ENCODE measurements around the gene FOSL1.
"Not testable (repeated sequence)": the region's sequence is repeated elsewhere in the genome, so short reads cannot be mapped to it uniquely, and the experiment has no call there.

FOSL1 gene

DNA sequence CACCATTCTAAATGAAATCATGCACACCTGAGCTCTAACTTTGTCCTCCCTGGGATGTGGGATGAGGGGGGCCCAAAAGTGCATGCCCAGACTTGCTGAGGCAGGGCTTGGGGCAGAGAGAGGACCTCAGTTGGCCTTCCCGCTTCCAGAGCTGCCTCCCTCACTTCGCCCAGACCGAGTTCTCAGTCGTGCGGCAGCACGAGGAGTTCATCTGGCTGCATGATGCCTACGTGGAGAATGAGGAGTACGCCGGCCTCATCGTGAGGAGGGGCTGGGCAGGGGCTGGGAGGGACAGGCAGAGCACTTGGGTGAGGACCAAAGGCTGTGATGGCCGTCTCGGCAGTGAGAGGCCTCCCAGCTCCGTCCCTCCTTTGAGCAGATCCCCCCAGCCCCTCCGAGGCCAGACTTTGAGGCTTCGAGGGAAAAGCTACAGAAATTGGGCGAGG, 50.4 kb downstream of the FOSL1 start:
- DNase-seq, result no peak

DNA sequence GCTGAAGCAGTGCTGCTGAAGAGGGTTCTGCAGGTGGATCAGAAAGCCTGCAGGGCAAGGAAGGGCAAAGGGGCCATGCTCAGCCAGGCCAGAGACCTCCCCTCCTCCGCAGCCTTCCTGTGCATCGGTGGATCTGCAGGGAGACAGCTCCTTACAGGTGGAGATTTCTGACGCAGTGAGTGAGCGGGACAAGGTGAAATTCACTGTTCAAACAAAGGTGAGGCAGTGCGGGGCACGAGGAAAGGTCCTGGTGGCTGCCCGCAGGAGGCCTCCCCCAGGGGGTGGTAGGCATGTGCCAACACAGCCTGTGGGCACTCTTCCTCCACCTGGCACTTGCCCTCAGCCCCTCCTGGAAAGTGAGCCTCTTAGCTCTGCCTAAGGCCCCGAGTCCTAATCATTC, 50.8 kb downstream of the FOSL1 start:
- no peak for DNase-seq

DNA sequence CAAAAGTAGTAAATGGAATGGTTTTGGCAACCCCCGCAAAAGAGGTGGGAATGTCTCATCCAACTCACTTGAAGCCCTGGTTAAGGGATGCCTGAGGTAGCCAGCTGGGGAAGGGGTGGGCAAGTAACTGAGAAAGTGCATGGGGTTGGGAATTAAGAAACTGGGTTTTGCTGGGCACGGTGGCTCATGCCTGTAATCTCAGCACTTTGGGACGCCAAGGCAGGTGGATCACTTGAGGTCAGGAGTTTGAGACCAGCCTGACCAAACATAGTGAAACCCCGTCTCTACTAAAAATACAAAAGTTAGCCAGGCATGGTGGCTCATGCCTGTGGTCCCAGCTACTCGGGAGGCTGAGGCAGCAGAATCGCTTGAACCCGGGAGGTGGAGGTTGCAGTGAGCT, 51.5 kb downstream of the FOSL1 start:
- not testable (repeated sequence) for DNase-seq

DNA sequence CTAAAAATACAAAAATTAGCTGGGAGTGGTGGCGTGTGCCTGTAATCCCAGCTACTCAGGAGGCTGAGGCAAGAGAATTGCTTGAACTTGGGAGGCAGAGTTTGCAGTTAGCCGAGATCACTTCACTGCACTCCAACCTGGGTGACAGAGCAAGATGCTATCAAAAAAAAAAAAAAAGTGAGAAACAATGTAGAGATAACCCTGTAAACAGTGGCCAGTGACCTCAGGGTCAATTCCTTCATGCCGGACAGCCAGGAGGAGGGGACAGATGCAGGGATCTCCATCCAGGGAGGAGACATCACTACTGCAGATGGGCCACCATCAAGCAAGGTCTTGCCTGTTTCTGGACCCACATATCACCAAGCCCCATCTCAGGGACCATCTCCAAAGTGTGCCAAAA, 52.4 kb downstream of the FOSL1 start:
- DNase-seq, result no peak

DNA sequence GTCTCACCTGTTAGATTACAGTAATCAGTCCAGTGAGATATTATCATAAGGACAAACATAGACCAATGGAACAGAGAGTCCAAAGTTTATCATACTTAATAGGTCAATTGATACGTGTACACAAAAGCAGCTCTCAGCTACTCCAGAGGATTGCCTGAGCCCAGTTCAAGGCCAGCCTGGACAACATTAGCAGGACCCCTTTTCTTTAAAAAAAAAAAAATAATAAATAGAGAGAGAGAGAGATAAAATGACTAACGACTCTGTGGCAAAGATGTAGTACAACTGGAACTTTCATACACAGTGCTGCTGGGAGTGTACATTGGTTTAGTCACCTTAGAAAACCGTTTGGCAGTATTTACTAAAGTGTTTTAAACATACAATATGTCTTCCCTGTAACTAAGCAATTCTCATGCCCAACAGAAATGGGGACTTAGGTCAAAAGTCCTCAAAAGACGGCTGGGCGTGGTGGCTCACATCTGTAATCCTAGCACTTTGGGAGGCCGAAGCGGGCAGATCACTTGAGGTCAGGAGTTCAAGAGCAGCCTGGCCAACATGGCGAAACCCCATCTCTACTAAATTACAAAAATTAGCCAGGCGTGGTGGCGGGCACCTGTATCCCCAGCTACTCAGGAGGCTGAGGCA, 55.8 kb downstream of the FOSL1 start:
- DNase-seq, result no peak

DNA sequence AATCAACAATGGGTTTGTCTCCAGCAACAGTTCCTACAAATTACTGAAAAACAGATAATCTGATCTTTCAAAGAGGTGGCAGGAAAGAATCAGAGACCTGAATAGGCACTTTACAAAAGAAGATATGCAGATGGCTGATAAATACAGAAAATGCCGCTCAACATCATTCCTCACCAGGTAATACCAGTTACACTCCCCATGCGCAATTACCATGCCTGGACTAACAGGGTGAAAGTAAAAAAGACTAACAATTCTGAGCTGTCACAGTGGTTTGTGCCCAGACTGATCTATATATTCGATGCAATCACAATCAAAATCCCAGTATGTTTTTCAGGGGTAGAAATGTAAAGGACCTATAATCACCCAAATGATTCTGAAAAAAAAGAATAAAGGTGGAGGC, 56.4 kb downstream of the FOSL1 start:
- DNase-seq, result no peak

DNA sequence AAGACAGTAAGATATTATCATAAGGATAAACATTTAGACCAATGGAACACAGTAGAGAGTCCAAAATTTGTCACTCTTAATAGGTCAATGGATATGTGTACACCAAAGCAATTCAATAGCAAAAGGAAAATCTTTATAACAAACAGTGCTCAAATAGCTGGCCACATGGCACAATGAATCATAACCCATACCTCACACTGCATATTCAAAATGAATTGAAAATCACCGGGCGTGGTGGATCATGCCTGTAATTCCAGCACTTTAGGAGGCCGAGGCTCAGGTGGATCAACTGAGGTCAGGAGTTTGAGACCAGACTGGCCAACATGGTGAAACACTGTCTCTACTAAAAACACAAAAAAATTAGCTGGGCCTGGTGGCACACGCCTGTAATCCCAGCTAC, 58.0 kb downstream of the FOSL1 start:
- no peak for DNase-seq
